ENCODE measurements around the gene TP63.

DNA sequence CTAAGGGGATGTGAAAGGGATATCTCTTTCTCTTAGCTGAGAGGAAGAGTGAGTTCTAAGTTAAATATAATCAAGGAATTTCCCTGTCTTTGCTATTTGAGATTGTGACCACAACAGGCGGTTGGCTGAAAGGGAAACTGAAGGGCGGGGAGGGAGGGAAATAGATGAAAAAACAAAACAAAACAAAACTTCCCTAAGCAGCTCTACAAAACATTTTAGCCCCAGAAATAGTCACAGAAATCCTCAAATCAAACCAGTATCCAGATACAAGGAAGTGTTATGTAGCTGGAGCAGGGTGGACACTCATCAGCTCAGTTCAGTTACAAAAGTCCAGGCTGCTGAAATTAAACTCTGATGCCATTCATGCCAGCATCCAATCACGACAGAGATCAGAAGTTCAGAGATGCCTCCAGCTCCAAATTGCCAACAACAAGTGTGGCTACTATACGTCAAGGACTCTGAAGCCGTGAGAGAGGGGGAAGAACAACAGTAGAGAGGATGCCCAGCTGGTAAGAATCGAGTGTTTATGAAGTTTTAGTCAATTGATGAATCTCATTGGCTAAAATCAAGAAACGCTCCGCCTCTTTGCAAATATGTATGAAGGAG, 319 bp upstream of the TP63 start:
- TF ChIP-seq CTCF (IDR thresholded peaks at IDR 0.05), result no peak
- no peak for TF ChIP-seq POLR2A (IDR thresholded peaks at IDR 0.05)
